Stimulated activated CD4-positive, alpha-beta T cell treated with anti-CD3 and anti-CD28 coated beads, Interleukin-4, amount 100 ng/mL, for 24 hours (primary cell): ENCODE data around the gene TMEM144.

Experiments
- DNase-seq: peaks from one replicate; pipeline ENCODE4 v3.0.0-alpha.2; 2020

Gene TMEM144

GRCh38 chr4:158302076-158302866 lies 92.0 kb downstream of the TMEM144 start:
- DNase-seq, result no peak

GRCh38 chr4:158304694-158305093 lies 94.4 kb downstream of the TMEM144 start:
- no peak for DNase-seq
